ENCODE measurements around the gene VPS37C. TPM values are rescaled to one million over a fixed set of nuclear protein-coding genes. Genes with fewer than 3 reads are reported as not detected.

The VPS37C gene
- total and polyA plus RNA-seq, 9 of the 15 experiments (the other 6 are each of a cell fraction or from before 2014, with no cell fraction given): 0.62 to 29.8 (median 11.5) TPM

DNA sequence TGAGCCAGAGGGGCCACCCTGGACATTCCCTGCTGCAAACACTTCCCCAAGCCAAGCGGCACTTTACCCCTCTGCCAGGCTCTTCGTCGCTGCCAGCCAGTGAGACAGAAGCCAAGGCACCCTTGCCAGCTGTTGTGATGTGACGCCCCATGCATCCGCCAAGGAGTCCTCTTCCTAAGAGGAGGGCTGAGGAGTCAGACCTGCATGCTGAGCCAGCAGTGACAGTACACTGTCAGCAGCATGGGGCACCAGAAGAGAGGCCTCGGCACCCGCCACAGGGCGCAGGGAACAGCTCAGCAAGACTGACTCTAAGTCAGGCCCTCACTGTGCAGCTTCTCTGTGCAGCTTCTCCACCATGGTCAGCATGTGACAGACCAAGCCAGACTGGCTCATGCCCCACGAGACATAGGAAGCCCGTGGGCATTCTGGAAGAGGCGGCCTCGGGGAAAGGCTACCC is 26.4 kb downstream of the VPS37C start:
- FAIRE-seq (no peak), DNase-seq (ENCODE audit: extremely low read depth in 1 of 4, low spot score in 3 of 4) (no peak), ATAC-seq (no peak)
- Histone ChIP-seq H3K9me3 (replicated peaks; ENCODE audit: control insufficient read depth, insufficient read depth, low read depth, low read length) (no peaks in the 10 kb centered on the region), H3K4me2 (ENCODE audit: insufficient read depth, low read length) (no peak overlapping the region), H3K4me3 (no peak overlapping the region), H3K36me3 (ENCODE audit: control insufficient read depth, insufficient read depth, low read length) (peaks cover 33% of the 10 kb centered on the region; the same call in 2 of the 3 replicates), H3K27ac (ENCODE audit: extremely low read depth, low read depth, low read length) (no peak overlapping the region), H3K9ac (ENCODE audit: insufficient read depth in 1 of 2, low read depth in 2 of 2, low read length in 2 of 2) (peak overlapping the region in 1 of 2 experiments; percentile 47; a peak in 1 of 4 replicates), H3K4me1 (replicated peaks in 1 of 2; ENCODE audit: control insufficient read depth in 2 of 2, insufficient read depth in 2 of 2, low read length in 2 of 2) (peaks cover 0 to 6% of the 10 kb centered on the region in 2 experiments; a peak in 2 of 5 replicates), H2AFZ (ENCODE audit: low read depth, low read length) (no peak overlapping the region), H3K79me2 (ENCODE audit: control insufficient read depth, insufficient read depth, low read length) (no peaks in the 10 kb centered on the region), H3K27me3 (ENCODE audit: control insufficient read depth in 2 of 2, insufficient read depth in 2 of 2, low read length in 2 of 2) (no peaks in the 10 kb centered on the region), H3K9me1 (ENCODE audit: control insufficient read depth, insufficient read depth, low read length) (peaks cover 2% of the 10 kb centered on the region), H4K20me1 (replicated peaks; ENCODE audit: control insufficient read depth, insufficient read depth, low read length) (no peaks in the 10 kb centered on the region; the same call in 1 of the 2 replicates)
- intact Hi-C loops (cut with micrococcal nuclease) (loop anchor here (5.0 kb wide), 1 partner anchor 252 kb away; no protein-coding TSS in a partner anchor), in situ Hi-C loops (cut with MboI) (no loop called here)
- CTCF ChIA-PET (ENCODE audit: low intra/inter-chr PET ratio): no interaction called here
- WGBS (ENCODE audit: insufficient coverage, low coverage, missing lambda C conversion rate): 94% methylated on average over 12 of the region's 12 CpGs
- POLR2A ChIA-PET: interaction anchor here (0.6 to 1.0 kb wide), 2 partner anchors 17 to 92 kb away, joined by 3 to 4 read pairs; no protein-coding TSS in a partner anchor
- BruUV-seq (replicated peaks): no TSS peak
- TF ChIP-seq NFIX (CRISPR knock-in tag; IDR thresholded peaks at IDR 0.05; ENCODE audit: low read depth): no peak
- no peak for TF ChIP-seq XRCC3 (IDR thresholded peaks at IDR 0.05)
- TF ChIP-seq PPARD (CRISPR knock-in tag; IDR thresholded peaks at IDR 0.05): no peak
- no peak for TF ChIP-seq IRF2 (CRISPR knock-in tag; IDR thresholded peaks at IDR 0.05)
- no peak for TF ChIP-seq NBN (IDR thresholded peaks at IDR 0.05; ENCODE audit: low read depth)
- TF ChIP-seq MYBL2 (IDR thresholded peaks at IDR 0.05; ENCODE audit: low read depth): no peak
- no peak for TF ChIP-seq MYBL2 (CRISPR knock-in tag; IDR thresholded peaks at IDR 0.05; ENCODE audit: borderline replicate concordance)
- TF ChIP-seq ZBED1 (IDR thresholded peaks at IDR 0.05): no peak
- no peak for TF ChIP-seq ZZZ3 (IDR thresholded peaks at IDR 0.05)
- TF ChIP-seq ZNF551 (CRISPR knock-in tag; IDR thresholded peaks at IDR 0.05): no peak
- TF ChIP-seq ETV5 (CRISPR knock-in tag; IDR thresholded peaks at IDR 0.05; ENCODE audit: low read depth): no peak
- TF ChIP-seq BCL6 (CRISPR knock-in tag; IDR thresholded peaks at IDR 0.05): no peak
- no peak for TF ChIP-seq NFE2L1 (tag; IDR thresholded peaks at IDR 0.05; ENCODE audit: borderline replicate concordance, low read depth)
- TF ChIP-seq, protein P1, sequence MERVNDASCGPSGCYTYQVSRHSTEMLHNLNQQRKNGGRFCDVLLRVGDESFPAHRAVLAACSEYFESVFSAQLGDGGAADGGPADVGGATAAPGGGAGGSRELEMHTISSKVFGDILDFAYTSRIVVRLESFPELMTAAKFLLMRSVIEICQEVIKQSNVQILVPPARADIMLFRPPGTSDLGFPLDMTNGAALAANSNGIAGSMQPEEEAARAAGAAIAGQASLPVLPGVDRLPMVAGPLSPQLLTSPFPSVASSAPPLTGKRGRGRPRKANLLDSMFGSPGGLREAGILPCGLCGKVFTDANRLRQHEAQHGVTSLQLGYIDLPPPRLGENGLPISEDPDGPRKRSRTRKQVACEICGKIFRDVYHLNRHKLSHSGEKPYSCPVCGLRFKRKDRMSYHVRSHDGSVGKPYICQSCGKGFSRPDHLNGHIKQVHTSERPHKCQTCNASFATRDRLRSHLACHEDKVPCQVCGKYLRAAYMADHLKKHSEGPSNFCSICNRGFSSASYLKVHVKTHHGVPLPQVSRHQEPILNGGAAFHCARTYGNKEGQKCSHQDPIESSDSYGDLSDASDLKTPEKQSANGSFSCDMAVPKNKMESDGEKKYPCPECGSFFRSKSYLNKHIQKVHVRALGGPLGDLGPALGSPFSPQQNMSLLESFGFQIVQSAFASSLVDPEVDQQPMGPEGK (CRISPR knock-in tag; IDR thresholded peaks at IDR 0.05; ENCODE audit: borderline replicate concordance): no peak
- TF ChIP-seq, protein P2, sequence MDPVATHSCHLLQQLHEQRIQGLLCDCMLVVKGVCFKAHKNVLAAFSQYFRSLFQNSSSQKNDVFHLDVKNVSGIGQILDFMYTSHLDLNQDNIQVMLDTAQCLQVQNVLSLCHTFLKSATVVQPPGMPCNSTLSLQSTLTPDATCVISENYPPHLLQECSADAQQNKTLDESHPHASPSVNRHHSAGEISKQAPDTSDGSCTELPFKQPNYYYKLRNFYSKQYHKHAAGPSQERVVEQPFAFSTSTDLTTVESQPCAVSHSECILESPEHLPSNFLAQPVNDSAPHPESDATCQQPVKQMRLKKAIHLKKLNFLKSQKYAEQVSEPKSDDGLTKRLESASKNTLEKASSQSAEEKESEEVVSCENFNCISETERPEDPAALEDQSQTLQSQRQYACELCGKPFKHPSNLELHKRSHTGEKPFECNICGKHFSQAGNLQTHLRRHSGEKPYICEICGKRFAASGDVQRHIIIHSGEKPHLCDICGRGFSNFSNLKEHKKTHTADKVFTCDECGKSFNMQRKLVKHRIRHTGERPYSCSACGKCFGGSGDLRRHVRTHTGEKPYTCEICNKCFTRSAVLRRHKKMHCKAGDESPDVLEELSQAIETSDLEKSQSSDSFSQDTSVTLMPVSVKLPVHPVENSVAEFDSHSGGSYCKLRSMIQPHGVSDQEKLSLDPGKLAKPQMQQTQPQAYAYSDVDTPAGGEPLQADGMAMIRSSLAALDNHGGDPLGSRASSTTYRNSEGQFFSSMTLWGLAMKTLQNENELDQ (CRISPR knock-in tag; IDR thresholded peaks at IDR 0.05; ENCODE audit: borderline replicate concordance): no peak
- TF ChIP-seq ZNF436 (CRISPR knock-in tag; IDR thresholded peaks at IDR 0.05): no peak
- no peak for TF ChIP-seq CHCHD3 (CRISPR knock-in tag; IDR thresholded peaks at IDR 0.05)
- no peak for TF ChIP-seq NR1H2 (CRISPR knock-in tag; IDR thresholded peaks at IDR 0.05)
- TF ChIP-seq CBX3 (IDR thresholded peaks at IDR 0.05; ENCODE audit: borderline replicate concordance in 1 of 2, low read length in 2 of 2): no peak
- no peak for TF ChIP-seq HEY1 (CRISPR knock-in tag; IDR thresholded peaks at IDR 0.05; ENCODE audit: borderline replicate concordance)
